Colonic mucosa (tissue), 4 donors: ENCODE data around the gene CYP46A1. TPM values are rescaled to one million over a fixed set of nuclear protein-coding genes. Genes with fewer than 3 reads are reported as not detected.
A peak's percentile ranks its signal among the peaks of the same experiment; 100 is the strongest.
"Not testable (repeated sequence)": the region's sequence is repeated elsewhere in the genome, so short reads cannot be mapped to it uniquely, and the experiment has no call there.

Experiments
- DNase-seq: peaks from one replicate; pipeline ENCODE4 v3.0.0-alpha.2; 2020
- H3K27ac ChIP-seq: fragments of 200-600 bp; one replicate; pipeline ENCODE4 v1.8.0; 2021
- H3K27me3 ChIP-seq: fragments of 200-600 bp; one replicate; pipeline ENCODE4 v1.8.0; 2021
- H3K36me3 ChIP-seq: fragments of 200-600 bp; one replicate; pipeline ENCODE4 v1.8.0; 2021
- H3K4me1 ChIP-seq: fragments of 200-600 bp; one replicate; pipeline ENCODE4 v1.8.0; 2021; ENCODE audit warnings: mild to moderate bottlenecking
- H3K4me3 ChIP-seq: fragments of 200-600 bp; one replicate; pipeline ENCODE4 v1.8.0; 2021
- H3K9ac ChIP-seq, 2 donors: one replicate each; pipeline ENCODE4 v1.7.0; 2013; ENCODE audit warnings: control low read depth in 2 of 2, low read depth in 2 of 2, low read length in 2 of 2
- H3K9me3 ChIP-seq: fragments of 200-600 bp; one replicate; pipeline ENCODE4 v1.8.0; 2021
- CTCF ChIP-seq: fragments of 200-600 bp; IDR thresholded peaks from one replicate; pipeline ENCODE4 v1.8.0; 2022; ENCODE audit warnings: antibody characterized with exemption, mild to moderate bottlenecking
- intact Hi-C: fragments of 100-400 bp; cut with DNase I; formaldehyde crosslinking; loops from one replicate; pipeline ENCODE4 v1.14.1; 2022
- total RNA-seq, 2 donors: library from RNA; stranded (reverse); fragmentation: NEBNext Ultra II Directional in 1 of 2; extraction: Animal tissue kit (Norgen Biotek cat#: 25700) in 1 of 2; gene quantifications; one replicate each; pipeline ENCODE4 v1.2.1, GENCODE V29; 2021
- donor health status: healthy.
- donor health status: DM: no; HTN: no; CAD: no.
- donor health status: DM: no; HTN: no; CAD: no.

Gene CYP46A1
- total RNA-seq, 2 donors from 2014 or later = 0.05 to 0.25 TPM

DNA sequence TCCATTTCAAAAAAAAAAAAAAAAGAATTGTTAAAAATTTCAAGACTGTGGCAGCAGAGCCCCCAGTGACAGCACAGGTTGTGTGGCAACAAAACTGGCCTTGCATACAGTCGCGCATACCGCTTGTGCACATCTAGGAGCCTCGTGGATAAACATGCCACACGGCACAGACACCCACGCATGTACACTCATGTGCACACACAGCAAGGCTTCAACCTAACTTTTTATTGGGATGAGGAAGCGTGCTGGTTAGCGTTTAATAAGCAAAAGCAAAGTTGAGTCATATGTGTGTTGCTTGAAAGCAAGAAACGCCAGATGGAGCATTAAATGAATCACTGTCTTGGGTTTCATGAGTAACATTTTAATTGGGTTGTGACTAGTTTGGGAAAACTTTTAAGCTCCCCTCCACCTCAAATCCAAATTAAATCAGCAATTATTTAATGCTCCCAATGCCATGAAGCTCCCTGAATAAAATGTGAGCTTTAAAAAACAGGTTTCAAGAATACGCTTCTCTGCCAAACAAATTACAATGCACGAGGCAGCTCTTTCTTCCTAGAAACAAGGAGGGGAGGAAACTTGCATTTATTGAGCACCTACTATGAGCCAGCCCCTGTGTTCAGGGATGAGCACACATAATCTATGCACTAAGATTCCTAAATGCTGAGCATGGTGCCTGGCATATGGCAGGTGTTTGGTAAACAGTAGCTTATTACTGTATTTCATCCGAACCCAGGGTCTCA is 73.4 kb downstream of the CYP46A1 start:
- no peak for TF ChIP-seq CTCF
- Histone ChIP-seq H3K9me3 (no peaks in the 10 kb centered on the region), H3K4me3 (no peak overlapping the region), H3K9ac (no peak overlapping the region), H3K27ac (peak overlapping the region; percentile 44), H3K36me3 (no peaks in the 10 kb centered on the region), H3K4me1 (no peaks in the 10 kb centered on the region), H3K27me3 (no peaks in the 10 kb centered on the region)
- no peak for DNase-seq
- intact Hi-C loops = no loop called here

DNA sequence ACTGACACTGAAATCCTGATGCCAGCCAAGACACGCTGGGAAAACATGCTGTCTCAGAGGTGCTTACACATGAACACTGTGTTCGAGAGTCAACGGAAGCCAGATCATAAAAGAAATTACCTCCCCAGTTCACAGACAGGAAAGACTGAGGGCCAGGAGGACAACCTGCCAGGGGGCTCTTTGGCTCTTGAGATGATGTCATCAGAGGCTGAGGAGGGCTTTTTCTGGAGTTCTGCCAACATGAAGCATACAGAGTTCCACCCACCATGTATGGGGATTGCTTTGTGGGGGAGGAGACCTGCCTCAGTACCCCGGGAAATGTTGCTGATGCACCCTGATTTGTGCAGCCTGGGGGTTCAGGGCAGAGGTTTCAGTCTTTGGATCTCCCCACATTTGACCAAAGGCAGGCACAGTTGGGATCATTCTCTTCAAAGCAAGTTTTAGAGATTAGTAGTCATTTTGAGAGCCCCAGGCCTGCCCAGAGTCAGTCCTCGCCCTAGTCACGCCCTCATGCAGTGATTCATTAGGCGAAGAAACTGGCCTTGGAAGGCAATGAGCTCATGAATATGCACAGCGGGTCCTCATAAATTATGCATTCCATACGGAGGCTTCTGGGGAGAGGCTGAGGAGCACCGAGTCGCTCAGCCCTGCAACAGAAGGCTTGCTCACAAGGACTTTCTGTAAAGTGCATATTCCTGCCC is 74.2 kb downstream of the CYP46A1 start:
- peak overlapping the region; percentile 44 for H3K27ac ChIP-seq
- H3K4me1 ChIP-seq = no peaks in the 10 kb centered on the region
- H3K4me3 ChIP-seq = no peak overlapping the region
- no peak for DNase-seq
- TF ChIP-seq CTCF = no peak
- H3K27me3 ChIP-seq = no peaks in the 10 kb centered on the region
- intact Hi-C loops = no loop called here
- no peak overlapping the region for H3K9ac ChIP-seq
- no peaks in the 10 kb centered on the region for H3K36me3 ChIP-seq
- H3K9me3 ChIP-seq = no peaks in the 10 kb centered on the region

DNA sequence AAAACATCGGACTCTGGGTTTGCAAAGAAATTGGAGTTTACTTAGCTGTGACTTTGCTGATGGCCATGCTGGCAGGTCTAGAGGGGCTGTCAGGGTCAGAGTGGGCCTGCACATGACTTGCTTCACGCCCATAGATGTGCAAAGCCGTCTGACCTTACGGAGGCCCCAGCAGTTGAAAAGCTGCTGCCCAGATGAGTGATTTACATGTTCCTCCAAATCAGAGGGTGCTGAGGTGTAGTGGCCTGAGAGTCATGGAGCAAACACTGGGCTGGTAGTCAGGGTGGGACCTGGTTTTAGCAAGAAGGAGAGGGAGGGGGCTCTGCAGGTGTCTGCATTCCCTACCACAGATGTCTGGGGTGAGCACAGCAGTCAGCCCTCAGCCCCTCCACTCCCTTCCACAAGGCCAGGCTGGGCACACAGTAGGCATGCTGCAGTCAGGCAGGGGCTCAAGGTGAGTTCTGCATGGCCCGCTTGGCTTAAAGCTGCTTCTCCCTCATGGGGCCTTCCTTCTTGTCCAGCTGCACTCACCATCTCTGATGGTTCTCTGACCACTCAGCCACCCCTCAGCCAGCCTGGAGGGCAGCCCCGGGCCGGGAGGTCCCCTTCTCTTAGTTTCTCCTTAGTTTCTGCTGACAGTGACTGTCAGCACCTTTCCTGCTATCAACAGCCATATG is 74.9 kb downstream of the CYP46A1 start:
- TF ChIP-seq CTCF = no peak
- Histone ChIP-seq H3K36me3 (no peaks in the 10 kb centered on the region), H3K4me1 (no peaks in the 10 kb centered on the region), H3K27ac (no peak overlapping the region), H3K27me3 (no peaks in the 10 kb centered on the region), H3K9me3 (no peaks in the 10 kb centered on the region), H3K4me3 (no peak overlapping the region), H3K9ac (no peak overlapping the region)
- DNase-seq = no peak
- intact Hi-C loops = no loop called here

- H3K4me3 ChIP-seq = no peak overlapping the region
- intact Hi-C loops = no loop called here
- no peaks in the 10 kb centered on the region for H3K4me1 ChIP-seq
- TF ChIP-seq CTCF = no peak
- DNase-seq = no peak
- H3K27me3 ChIP-seq = no peaks in the 10 kb centered on the region
- H3K9me3 ChIP-seq = no peaks in the 10 kb centered on the region
- no peak overlapping the region for H3K27ac ChIP-seq
- H3K9ac ChIP-seq = no peak overlapping the region
- H3K36me3 ChIP-seq = no peaks in the 10 kb centered on the region
These were observed 75.4 kb downstream of the CYP46A1 start for GRCh38 chr14:99759546-99759925.

GRCh38 chr14:99760817-99761216 is 76.7 kb downstream of the CYP46A1 start:
- Histone ChIP-seq H3K27ac (no peak overlapping the region), H3K4me3 (no peak overlapping the region), H3K4me1 (no peaks in the 10 kb centered on the region), H3K9ac (no peak overlapping the region), H3K9me3 (no peaks in the 10 kb centered on the region), H3K36me3 (no peaks in the 10 kb centered on the region), H3K27me3 (no peaks in the 10 kb centered on the region)
- intact Hi-C loops = no loop called here
- no peak for TF ChIP-seq CTCF
- DNase-seq = no peak

- H3K27me3 ChIP-seq, H3K9me3 ChIP-seq, H3K9ac ChIP-seq, H3K4me1 ChIP-seq, H3K4me3 ChIP-seq, H3K36me3 ChIP-seq, intact Hi-C loops, H3K27ac ChIP-seq, DNase-seq: not testable (repeated sequence)
These were observed 78.8 kb downstream of the CYP46A1 start for GRCh38 chr14:99762911-99763310.
